Esophagus muscularis mucosa (tissue), 4 donors: ENCODE results near the gene PHACTR1. TPM values are rescaled to one million over a fixed set of nuclear protein-coding genes. Genes with fewer than 3 reads are reported as not detected.

Experiments
- DNase-seq: peaks from one replicate; pipeline ENCODE4 v3.0.0-alpha.2; 2017; ENCODE audit errors: extremely low spot score
- H3K27ac ChIP-seq, 4 donors: fragments of 200-600 bp; sonication (generic); replicated peaks in 1 of 4; 1 replicate in 3 of 4; 2 replicates in 1 of 4; pipeline ENCODE4 v1.5.1; 2016 to 2019; ENCODE audit warnings: mild to moderate bottlenecking in 1 of 4
- H3K27me3 ChIP-seq, 4 donors: fragments of 200-600 bp; sonication (generic); one replicate each; pipeline versions ENCODE4 v1.5.1 to v1.6.0; 2016 to 2019
- H3K36me3 ChIP-seq, 4 donors: fragments of 200-600 bp; sonication (generic); one replicate each; pipeline ENCODE4 v1.5.1; 2016 to 2019
- H3K4me1 ChIP-seq, 4 donors: fragments of 200-600 bp; sonication (generic); one replicate each; pipeline ENCODE4 v1.5.1; 2016 to 2019
- H3K4me3 ChIP-seq, 4 donors: fragments of 200-600 bp; sonication (generic); 1 replicate in 2 of 4; 2 replicates in 2 of 4; pipeline ENCODE4 v1.5.1; 2016 to 2019; ENCODE audit warnings: mild to moderate bottlenecking in 4 of 4, moderate library complexity in 1 of 4
- H3K9me3 ChIP-seq, 4 donors: fragments of 200-600 bp; sonication (generic); 1 replicate in 3 of 4; 2 replicates in 1 of 4; pipeline ENCODE4 v1.5.1; 2016 to 2019
- CTCF ChIP-seq, 3 experiments: fragments of 200-600 bp in 2 of 3; fragments of 450-650 bp in 1 of 3; sonication (generic) in 2 of 3; IDR thresholded peaks; one replicate each; pipeline ENCODE4 v1.5.1; 2017 to 2019; ENCODE audit warnings: antibody characterized with exemption in 3 of 3, mild to moderate bottlenecking in 2 of 3, moderate library complexity in 1 of 3
- EP300 ChIP-seq: sonication (generic); formaldehyde crosslinking; IDR thresholded peaks from one replicate; pipeline ENCODE4 v1.6.1; 2017; ENCODE audit warnings: antibody characterized with exemption
- POLR2A ChIP-seq: fragments of 450-650 bp; IDR thresholded peaks from one replicate; pipeline ENCODE4 v1.6.1; 2017; ENCODE audit warnings: antibody characterized with exemption, moderate library complexity, mild to moderate bottlenecking, low read depth
- POLR2AphosphoS5 ChIP-seq, 2 donors: sonication (generic); formaldehyde crosslinking; IDR thresholded peaks; one replicate each; pipeline ENCODE4 v1.6.1; 2017; ENCODE audit warnings: antibody characterized with exemption in 2 of 2
- WGBS: methylation state at CpG from one replicate; pipeline ENCODE4 v1.1.5; 2018; 5-methylcytosine and 5-hydroxymethylcytosine counted together
- intact Hi-C: fragments of 100-400 bp; cut with DNase I; formaldehyde crosslinking; loops from one replicate; pipeline ENCODE4 v1.15.1; 2023
- total RNA-seq, 4 donors: library from RNA; depleted of rRNA; stranded (reverse); fragments of >200 nt; gene quantifications; one replicate each; pipeline versions ENCODE4 v1.1.0 to v1.2.1, GENCODE V29; 2016

The PHACTR1 gene
- total RNA-seq, 4 donors from 2014 or later, result 0.83 to 4.2 (median 3.1) TPM

GRCh38 chr6:12980741-12981140 lies 264.2 kb downstream of the PHACTR1 start:
- WGBS, result 92% methylated on average over 4 of the region's 4 CpGs
- TF ChIP-seq CTCF (IDR thresholded peaks at IDR 0.05), result no peak
- TF ChIP-seq POLR2A, result no peak
- intact Hi-C loops, result no loop called here
- H3K4me1 ChIP-seq, result no peaks in the 10 kb centered on the region
- no peaks in the 10 kb centered on the region for H3K27me3 ChIP-seq
- H3K4me3 ChIP-seq, result no peak overlapping the region
- no peaks in the 10 kb centered on the region for H3K36me3 ChIP-seq
- peaks cover 0 to 6% (median 0%) of the 10 kb centered on the region in 4 donors for H3K9me3 ChIP-seq
- no peak for DNase-seq
- no peak overlapping the region for H3K27ac ChIP-seq

- DNase-seq, result no peak
- 61% methylated on average over 2 of the region's 2 CpGs for WGBS
- intact Hi-C loops, result no loop called here
- Histone ChIP-seq H3K9me3 (peaks cover 0 to 6% (median 0%) of the 10 kb centered on the region in 4 donors), H3K4me1 (peaks cover 0 to 4% (median 0%) of the 10 kb centered on the region in 4 donors), H3K27me3 (no peaks in the 10 kb centered on the region), H3K27ac (no peak overlapping the region), H3K4me3 (no peak overlapping the region), H3K36me3 (no peaks in the 10 kb centered on the region)
- TF ChIP-seq EP300 (no peak), CTCF (IDR thresholded peaks at IDR 0.05) (no peak), POLR2AphosphoS5 (IDR thresholded peaks at IDR 0.05) (no peak), POLR2A (no peak)
These were observed 268.2 kb downstream of the PHACTR1 start for GRCh38 chr6:12984776-12985175.

DNA sequence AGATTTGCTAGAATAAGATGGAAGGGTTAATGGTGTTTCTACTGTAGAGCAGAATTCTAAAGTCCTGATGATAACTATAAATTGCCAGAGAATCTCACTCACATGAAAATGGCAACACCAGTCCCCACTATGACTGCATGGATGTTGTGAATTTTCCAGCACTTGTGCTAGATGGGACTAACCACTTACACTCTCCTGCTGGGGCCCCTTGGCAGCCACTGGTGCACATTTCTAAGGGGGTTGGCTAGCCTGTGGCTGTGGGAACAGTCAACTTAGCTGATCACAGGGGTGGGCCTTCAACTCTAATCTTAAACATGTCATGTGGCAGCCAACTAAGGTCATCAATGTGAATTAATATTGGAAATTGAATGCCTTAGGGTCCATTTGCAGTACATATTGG lies 271.2 kb downstream of the PHACTR1 start:
- TF ChIP-seq POLR2AphosphoS5 (IDR thresholded peaks at IDR 0.05) (no peak), POLR2A (no peak), EP300 (no peak), CTCF (IDR thresholded peaks at IDR 0.05) (no peak)
- Histone ChIP-seq H3K36me3 (no peaks in the 10 kb centered on the region), H3K27ac (no peak overlapping the region), H3K4me3 (no peak overlapping the region), H3K27me3 (no peaks in the 10 kb centered on the region), H3K4me1 (peaks cover 0 to 4% (median 0%) of the 10 kb centered on the region in 4 donors), H3K9me3 (no peaks in the 10 kb centered on the region)
- intact Hi-C loops, result no loop called here
- DNase-seq, result peak; percentile 79

DNA sequence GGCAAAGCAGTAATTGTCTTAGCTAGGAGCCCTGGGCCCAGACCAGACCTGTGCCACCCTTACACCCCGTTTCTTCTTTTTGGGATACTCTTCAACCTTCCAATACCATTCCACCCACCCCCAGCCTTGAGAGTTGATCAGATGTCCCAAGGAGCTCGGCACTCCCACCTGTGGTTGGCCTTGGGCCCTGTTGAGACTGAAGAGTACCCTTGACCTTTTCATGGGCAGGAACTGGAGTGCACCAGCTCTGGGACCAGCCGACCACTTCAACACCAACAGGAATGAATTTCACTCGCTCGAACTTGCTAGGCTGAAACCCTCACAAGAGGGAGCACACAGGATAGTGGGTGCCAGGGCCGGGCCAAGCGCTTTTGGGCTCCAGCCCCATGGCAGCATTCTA lies 273.6 kb downstream of the PHACTR1 start:
- Histone ChIP-seq H3K4me3 (no peak overlapping the region), H3K4me1 (peaks cover 0 to 4% (median 0%) of the 10 kb centered on the region in 4 donors), H3K36me3 (no peaks in the 10 kb centered on the region), H3K9me3 (peaks cover 0 to 7% (median 2%) of the 10 kb centered on the region in 4 donors), H3K27me3 (no peaks in the 10 kb centered on the region), H3K27ac (no peak overlapping the region)
- intact Hi-C loops, result no loop called here
- TF ChIP-seq CTCF (IDR thresholded peaks at IDR 0.05) (no peak), POLR2AphosphoS5 (IDR thresholded peaks at IDR 0.05) (no peak), EP300 (no peak), POLR2A (no peak)
- 98% methylated on average over 7 of the region's 7 CpGs for WGBS
- DNase-seq, result peak; percentile 50

DNA sequence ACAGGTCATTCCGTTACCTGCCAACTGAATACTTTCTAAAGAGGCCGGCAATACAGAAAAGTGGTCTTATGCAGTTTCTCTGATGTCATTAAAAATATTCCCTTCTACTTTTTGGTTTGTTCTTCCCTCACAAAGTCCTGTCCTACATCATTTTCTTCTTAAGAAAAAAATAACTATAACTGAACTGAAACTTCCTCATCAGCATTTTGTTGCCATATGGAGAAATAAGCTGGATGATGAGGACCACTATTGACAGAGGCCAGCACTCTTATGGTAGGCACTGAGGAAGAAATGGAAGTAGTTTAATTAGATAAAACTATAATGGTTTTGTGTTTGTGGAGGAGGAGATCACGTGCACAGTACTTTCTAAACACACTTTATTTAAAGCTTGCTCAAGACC lies 274.9 kb downstream of the PHACTR1 start:
- Histone ChIP-seq H3K9me3 (peaks cover 0 to 7% (median 2%) of the 10 kb centered on the region in 4 donors), H3K36me3 (no peaks in the 10 kb centered on the region), H3K27ac (no peak overlapping the region), H3K4me3 (no peak overlapping the region), H3K4me1 (peaks cover 0 to 4% (median 0%) of the 10 kb centered on the region in 4 donors), H3K27me3 (no peaks in the 10 kb centered on the region)
- intact Hi-C loops, result no loop called here
- no peak for TF ChIP-seq CTCF (IDR thresholded peaks at IDR 0.05)
- TF ChIP-seq POLR2AphosphoS5 (IDR thresholded peaks at IDR 0.05), result no peak
- no peak for TF ChIP-seq POLR2A
- no peak for TF ChIP-seq EP300
- no peak for DNase-seq
- WGBS, result 91% methylated on average over 3 of the region's 3 CpGs
